GM19397 (cell line): ENCODE measurements around the gene IL17F.
A peak's percentile ranks its signal among the peaks of the same experiment; 100 is the strongest.

Experiments used
- ATAC-seq: cut with Tn5 transposase; IDR thresholded peaks from one replicate; pipeline ENCODE4 v1.9.1; 2021; ENCODE audit warnings: mild to moderate bottlenecking, moderate library complexity; ENCODE audit not compliant: unreplicated experiment

The IL17F gene

DNA sequence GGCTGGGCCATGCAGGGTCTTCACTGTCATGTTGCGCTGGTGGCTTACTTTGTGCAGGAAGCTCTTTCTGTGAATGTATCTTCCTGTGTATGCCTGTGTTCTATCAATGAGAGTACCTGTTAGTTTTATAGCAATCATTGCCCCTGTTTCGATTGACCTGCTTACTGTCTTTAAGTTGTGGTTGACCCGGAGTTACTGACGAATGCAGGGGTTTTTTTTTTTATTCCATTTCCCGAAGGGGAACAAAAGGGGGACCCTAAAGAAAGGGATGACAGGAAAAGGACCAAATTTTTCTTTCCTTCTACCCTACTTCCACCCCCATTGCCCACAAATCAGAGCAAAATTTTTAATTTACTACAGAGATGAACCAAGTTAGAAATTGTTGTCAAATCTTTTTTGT lies at the start of gene IL17F:
IL17F (minus strand) TSS at position 101 of the 400 bp plus-strand sequence; CDS start at position 30, 71 bp downstream.
- ATAC-seq: no peak

DNA sequence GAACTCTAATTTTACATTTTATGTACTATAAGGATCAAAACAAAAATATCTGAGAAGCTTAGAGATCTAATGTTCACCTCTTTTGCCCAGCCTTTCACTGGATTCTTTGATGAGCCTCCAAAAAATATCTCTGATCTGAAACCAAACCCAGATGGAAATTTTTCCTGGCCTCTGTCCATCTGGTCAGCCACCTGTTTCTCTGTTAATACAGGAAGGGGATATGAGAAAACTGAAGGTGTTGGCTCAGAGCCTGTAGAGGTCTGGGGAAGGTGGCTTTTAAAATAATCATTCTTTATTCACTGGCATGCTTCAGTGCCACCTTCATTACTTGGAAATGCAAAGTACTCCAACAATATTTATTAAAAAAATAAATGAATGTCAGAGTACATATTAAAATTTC lies 48.8 kb upstream of the IL17F start:
- no peak for ATAC-seq

DNA sequence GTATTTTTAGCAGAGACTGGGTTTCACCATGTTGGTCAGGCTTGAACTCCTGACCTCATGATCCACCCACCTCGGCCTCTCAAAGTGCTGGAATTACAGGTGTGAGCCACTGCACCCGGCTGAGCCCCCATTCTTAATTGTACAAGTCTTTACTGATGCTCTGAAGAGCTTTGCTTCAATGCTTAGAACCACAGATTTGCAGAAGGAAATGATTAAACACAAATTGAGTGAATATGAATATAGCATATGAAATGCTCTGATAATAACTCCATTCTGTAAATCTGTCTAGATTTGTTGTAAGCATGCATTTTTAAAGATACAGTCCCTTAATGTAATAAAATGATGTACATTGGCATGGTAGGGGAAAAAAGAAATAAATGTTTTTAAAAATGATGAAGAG lies 44.5 kb upstream of the IL17F start:
- no peak for ATAC-seq

DNA sequence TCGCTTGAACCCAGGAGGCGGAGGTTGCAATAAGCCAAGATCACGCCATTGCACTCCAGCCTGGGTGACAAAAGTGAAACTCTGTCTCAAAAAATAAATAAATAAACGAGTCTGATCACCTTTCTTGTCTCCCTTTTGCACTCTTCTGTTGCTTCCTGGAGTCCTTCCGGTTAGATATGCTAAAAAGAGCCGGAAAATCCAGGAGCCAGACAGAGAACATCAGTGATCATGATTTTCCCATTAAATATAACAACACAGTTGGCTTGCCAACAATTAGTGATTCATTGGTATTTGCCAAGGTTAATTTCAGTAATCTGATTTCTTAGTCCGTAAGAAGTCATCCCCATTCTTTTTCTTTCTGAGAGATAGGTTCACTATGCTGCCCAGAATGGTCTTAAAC lies 43.9 kb upstream of the IL17F start:
- ATAC-seq: no peak

DNA sequence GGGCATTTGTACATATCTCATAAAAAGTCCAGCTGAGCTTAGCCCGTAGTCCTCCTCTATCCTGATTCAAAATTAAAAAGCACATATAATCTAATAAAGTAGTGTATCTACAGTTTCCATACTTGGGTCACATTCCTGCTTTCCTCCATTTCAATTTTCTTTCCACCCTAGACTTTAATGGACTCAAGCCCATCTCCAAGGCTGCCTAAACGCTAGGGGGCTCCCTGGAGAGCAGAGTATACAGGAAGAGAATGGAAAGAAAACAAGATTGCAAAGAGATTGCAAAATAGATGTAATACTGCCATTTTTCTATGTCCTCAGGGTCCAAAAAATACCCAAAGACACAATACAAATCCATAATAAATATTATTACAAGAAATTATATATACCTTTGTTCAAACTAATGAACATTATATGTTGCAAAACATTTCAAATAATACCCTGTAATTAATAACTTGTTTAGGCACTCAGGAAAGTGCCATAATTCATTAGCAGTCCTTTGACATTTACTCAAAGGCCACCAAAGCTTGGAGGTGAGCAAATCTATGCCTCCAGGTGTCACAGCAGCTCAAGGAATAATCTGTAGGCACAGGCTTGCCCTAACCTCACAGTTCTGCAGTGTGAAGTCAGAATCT lies 42.6 kb upstream of the IL17F start:
- no peak for ATAC-seq

DNA sequence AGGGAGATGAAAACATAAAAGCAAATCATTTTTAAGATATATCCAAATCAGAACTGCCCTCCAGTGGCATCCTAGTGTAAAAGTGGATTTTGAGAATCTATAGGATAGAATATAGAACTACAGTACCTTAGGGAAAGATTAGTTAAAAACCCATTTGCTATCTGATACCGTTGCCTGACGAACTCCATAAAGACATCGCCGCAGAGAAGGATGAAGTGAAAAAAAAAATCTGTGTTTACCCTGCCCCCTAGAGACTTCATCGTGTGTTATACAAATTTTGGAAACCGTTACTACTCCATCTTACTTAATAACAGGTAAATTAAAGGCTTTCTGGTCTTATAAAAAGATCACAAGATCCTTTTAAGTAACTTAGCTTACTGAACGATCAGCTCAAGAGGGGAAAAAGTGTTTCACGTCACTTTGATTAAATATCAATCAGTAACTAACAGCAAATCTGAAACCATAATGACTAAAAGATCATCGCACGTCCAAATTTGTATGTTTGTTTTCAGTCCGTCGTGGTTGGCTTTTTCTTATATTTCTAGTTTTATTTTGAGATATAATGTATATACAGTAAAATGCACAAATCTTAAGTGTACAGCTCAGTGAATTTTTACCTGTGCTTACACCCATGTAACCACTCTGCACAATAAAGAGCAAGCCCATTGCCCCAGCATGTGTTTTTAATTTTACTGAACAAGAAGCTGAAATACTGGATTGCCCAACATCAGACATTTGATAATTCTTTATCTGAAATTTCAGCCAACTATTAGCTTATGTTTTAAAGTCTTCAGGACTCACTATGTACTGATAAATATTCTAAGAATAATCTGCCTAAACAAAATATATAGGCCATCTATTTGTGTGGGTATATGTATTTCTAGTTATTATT lies 41.1 kb upstream of the IL17F start:
- no peak for ATAC-seq

DNA sequence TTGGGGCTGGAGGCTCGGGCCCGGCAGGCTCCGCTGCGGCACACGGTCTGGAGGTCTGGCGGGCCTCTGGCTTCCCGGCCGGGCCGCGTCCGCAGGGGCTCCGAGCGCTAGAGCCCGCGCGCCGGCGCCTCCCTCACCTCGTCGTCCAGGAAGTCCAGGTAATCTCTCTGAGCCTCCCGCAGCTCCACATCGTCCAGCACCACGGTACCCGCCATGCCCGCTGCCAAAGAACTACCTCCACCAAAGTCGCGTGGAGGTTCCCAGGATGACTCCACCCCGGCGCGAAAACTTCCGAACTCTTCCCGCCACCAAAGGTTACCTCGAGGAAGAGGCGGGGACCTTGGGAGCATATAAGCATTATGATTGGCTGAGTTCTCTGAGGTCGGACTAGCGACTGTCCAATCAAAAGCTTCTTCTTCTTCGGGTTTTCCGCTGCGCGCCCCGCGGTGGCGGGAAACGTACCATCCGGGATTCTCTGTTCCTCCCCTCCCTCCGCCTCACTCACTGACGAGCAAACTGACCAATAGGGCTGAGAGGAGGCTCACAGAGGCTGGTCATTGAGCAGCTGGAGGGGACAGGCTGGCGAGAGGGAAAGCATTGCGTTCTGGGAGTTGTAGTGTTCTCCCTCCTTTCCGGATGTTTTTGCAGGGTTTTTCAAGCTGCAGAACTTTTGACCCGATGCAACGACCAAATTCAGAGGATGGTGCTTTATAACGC lies 40.3 kb upstream of the IL17F start, which contains the start of gene MCM3:
MCM3 (minus strand) TSS at position 283 of the 717 bp plus-strand sequence; CDS start at position 215, 68 bp downstream.
- ATAC-seq: peak; percentile 97

DNA sequence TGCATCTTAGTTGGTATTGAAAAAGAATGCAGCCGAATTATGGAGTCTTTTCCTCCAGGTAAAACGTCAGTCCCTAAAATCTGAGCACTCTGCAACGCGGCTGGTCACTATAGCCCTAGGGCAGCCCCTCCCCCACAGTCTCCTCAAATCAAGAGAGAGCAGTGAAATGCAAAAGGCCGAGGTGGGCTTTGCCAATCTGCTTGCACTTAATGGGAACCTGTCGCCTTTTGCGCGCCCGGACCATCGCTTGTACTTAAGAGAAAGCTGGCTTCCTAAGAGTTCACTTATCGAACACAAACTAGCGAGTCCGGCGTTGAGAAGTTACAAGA lies 39.8 kb upstream of the IL17F start:
- peak; percentile 4 for ATAC-seq

DNA sequence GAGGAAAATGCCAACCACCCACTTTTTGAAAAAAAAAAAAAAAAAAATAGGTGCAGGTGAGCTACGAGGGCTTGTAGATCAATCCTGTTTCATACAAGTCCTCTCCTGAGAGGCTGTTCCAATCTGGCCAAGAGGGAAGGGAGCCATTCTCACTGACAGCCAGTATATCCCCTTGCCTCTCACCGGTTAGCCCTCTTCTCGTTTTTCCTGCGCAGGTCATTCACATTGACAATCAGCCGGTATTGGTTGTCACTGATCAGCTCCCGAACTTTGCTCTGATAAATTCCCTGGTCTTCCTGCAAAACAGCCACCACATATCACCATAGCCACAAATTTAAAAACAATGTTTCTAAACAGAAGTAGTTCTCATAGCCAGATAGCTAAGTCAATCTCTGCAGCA lies 38.8 kb upstream of the IL17F start:
- no peak for ATAC-seq

DNA sequence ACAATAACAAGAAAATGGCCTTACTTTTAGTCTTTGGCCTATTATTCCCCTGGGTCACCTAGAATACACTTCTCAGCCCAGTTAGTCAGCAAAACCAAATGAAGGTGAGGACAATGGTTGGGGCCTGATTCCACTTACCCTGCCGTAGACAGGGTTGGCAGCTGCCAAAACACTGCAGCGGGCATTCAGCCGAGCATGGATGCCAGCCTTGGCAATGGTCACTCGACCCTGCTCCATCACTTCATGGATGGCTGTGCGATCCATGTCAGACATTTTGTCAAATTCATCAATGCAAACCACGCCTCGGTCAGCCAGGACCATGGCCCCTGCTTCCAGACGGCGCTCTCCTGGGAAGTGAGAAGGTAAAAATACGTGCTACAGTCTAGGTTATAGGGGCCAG lies 31.8 kb upstream of the IL17F start:
- ATAC-seq: no peak

DNA sequence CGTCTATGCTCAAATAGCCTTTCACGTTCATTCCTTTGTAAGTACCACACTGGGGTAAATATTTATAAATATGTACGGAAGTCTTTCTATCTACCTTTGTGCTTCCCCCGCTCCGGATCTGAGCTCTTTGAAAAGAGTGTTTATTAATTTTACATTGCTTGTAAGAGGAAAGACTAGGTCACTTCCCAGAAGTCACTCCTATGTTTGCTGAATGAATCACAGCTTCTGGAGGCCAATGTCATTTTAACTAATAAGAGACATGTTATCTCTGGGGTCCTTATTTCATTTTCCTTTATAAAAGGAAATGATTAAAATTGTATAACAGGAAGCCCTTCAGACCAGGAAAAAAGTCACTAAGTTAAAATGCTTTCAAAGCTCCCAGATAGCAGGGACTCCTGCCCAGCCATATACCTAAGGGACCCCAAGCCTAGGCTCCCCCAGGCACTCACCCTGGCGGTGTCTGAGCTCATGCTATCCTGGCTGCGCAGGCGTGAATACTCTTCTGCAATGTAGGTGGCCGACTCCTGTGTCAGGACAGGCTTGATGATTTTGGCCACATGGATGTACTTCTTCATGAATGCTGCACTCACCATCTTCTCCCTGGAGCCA lies 27.7 kb upstream of the IL17F start:
- ATAC-seq: no peak

DNA sequence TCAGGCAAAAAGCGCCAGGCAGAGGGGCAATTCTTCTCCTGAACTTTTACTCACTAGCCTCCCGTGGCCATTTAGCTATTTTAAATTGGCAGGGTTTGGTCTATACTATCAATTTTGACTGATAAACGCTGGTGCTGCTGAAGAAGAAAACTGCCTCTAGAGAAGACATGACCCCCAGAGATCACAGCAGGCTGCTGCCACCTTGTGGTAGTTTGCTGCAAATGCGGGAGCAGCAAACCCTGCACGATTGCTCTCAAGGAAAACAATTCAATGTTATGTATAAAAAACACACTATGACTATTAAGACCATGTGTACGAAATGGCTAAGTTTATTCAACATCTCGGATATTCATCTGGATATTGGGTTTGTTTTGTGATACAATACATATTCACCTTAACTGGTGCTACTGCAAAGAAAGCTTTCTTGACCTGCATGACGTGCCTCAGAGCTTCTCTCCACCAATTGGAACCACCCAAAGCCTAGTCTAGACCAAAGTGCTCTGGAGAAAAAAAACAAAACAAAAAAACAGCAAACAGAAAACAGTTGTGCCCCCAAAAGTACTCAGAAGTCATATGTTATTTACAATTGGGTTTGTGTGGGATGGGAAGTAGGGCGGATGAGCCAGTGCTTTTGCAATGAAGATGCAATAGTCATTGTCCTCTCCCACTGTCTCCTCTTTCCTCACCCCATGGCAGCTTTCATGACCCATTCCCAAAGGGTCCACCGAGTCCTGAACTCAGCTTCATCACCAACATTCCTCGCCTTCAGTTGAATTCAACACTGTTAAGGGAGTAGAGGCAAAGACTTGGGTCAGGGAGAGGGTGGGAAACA lies 19.6 kb upstream of the IL17F start:
- ATAC-seq: no peak

DNA sequence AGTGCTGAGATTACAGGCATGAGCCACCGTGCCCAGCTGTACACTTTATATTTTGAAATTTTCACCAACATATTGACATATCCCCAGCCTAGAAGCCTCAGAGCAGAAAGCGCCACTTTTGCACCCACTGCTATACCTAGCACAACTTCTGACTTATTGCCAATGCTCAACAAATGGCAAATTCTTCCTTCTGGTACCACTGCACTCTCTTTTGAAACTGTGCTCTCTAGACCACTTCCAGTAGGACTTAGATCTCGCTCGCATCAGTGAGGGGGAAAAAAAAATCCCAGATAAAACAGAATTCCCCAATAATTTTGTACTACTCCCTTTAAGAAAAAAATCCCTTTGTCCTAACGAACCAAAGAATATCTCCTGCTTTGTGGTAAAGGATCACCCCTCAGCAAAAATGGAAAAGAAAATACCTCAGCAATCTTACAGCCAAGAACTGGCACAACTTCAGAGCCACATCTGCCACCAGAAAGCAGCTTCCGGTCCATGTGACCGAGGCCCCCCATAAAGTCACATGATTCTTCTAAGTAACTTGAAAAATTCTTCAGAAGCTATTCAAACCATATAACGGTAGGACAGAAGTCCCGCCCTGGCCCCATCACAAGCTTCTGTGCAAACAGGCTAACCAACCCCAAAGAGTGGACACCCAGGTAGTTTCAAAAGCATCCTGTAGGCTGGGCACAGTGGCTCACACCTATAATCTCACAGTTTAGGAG lies 18.5 kb upstream of the IL17F start:
- no peak for ATAC-seq

DNA sequence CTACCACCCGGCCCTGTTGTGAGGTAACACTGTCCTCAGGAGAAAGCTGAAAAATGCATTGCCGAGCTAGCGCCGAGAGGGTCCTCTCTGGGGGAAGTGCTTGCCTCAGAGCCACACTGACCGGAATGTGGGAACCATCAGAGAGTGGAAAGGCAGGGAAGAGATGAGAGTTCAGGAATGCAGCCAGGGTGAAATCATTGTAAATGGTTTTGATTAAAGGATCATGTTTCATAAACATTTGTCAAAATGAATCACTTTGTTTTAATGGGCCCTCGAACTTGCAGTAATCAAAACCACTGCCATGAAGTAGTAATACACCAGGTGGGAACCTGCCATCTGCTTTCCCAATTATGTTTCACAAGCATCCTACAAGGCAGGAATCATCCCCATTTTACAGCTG lies 16.9 kb upstream of the IL17F start:
- no peak for ATAC-seq

DNA sequence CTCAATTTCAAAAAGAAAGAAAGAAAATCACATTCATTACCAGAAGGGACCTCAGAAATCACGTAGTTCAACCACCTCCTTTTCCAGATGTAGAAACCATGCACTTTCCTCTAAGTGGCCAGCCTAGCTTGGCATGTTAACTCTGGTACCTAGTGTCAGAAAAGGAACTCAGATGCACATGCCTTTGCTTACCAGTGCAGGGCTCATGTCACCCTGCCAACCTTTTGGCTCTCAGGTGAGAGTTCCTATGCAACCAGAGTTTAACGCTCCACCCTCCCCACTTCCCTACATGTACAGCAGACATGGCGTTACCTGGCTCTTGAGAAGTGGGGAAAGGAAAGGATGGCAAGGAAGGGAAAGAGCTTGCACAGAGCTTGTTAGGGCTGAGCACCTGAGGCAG lies 16.3 kb upstream of the IL17F start:
- no peak for ATAC-seq

DNA sequence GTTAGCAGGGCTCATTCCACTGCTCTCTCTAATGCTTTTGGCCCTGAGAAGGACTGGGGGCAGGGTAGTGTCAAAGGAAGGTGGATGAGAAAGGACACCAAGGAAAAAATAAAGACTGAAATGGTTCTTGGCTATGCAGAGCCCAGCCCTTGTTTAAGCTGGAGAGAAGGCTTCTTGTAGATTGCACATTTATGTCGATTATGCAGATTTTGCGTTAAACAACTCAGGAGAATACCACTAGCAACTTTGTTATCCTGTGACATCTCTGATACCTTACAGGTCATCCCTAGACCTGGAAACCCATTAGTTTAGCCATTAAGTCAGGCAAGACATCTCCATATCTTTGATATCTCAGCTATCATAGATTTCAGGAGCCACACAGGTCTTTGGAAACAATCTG lies 11.1 kb upstream of the IL17F start:
- no peak for ATAC-seq

DNA sequence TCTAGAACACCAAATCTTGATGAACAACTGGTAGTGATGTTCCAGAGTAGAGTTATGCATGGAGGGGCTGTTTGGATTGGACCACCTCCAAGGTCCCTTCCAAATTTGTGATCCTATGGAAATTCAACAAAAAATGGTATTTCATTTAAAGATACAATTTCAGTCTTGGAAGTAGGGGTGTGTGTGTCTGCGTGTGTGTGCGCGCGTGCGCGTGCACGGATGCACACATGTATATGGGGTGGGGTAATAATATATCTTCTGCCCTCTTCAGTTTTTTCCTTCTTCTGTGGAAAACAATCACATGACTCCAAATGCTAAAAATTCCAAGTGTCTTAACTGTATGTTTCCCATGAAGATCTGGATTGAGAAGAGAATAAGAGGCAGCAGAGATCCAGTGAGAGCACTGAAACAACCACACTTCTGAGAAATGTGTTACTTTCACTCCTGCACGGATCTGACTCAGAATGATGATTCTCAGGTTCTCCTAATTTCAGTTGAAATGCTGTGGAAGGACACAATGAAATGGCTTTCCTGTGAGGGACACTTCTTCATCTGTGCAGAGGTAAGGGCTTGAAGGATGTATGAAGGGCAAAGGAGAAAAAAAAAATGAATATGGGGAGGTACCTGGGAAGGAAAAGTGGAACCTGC lies 10.6 kb upstream of the IL17F start:
- no peak for ATAC-seq

DNA sequence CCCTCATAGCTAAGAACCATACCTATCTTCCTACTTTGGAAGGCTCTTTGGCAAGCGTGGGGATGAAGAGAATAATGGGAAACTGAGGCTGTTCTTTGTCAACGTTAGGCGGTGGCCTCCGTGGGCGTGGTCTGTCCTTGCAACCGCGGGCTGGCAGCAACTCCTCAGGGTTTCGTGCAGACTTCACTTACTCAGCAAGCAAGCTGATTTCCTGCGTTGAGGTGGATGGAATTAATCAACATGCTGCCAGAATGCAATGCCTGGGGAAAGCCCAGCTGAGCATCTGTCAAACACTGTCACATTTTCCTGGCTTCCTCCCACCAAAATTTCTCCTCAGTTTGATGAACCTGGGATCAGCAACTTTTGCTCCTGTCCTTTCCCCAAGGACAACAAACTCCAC lies 9.2 kb upstream of the IL17F start:
- ATAC-seq: no peak

DNA sequence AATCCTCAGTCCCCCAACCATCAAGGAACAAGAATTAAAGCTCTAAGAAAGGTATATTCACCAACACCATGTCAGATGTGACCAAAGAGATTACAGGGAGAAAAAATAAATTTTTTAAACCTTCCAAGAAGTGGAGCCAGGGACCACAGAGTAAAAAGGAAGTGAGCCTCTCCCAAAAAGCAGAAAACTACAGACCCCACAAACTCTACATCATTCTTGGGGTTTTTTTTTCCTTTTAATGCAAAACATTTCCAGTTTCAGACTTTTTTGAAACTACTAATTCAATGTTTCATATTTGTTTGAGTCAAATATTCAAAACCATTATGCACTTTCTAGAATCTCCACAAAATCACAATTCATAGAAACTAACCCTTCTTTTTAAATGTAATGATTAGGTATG lies 6.8 kb upstream of the IL17F start:
- no peak for ATAC-seq
